ENCODE results near the gene ADAM15. TPM values are rescaled to one million over a fixed set of nuclear protein-coding genes. Genes with fewer than 3 reads are reported as not detected.

Gene ADAM15
- total RNA-seq, 1 donor from 2014 or later = 47.9 TPM

DNA sequence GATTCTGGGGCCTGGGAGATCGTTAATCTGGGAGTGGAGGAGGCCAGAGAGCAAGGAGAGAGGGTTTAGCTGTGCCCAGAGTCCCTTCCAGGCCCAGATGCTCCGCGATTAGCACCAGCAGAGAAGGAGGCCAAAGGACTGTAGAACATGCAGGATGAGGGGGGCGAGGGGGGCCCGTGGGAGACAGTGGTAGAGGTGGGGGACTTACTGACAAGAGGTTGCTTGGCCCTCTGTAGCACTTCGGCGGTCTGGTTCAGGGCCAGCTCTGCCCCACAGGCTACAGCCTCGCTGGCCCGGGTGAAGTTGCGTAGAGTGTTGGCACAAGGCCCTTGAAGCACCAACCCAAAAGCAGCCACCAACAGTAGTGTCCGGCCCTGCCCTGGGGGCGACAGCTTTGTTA is 18.2 kb upstream of the ADAM15 start:
- no peak for DNase-seq (ENCODE audit: low read depth)

DNA sequence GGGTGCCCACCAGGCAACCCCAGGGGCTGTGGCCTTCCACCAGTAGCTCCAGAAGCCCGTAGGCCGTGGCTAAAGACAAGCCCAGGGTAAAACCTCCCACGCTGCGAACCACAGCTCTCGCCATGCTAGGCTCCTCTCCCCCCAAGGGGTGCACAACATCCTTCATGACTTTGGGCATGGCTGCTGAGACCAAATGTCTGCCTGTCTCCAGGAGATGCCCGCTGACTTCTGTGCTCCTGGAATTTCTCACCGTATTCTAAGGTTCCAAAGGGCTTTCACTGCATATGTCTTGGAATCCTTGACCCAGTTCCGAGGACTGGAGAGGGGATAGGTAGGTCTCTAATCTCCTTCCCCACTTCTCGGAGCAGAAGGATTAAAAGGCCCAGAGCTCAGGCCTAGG is 17.6 kb upstream of the ADAM15 start, which contains the start of the genes DCST1 and DCST2:
Gene DCST1, plus strand, starts transcription at position 301 of the 400 bp plus-strand sequence. CDS start 213 bp downstream, outside the sequence.
Gene DCST2, minus strand, starts transcription at position 258 of the 400 bp plus-strand sequence. Its CDS starts 80 bp downstream, at position 178.
- DNase-seq (ENCODE audit: low read depth) = no peak

DNA sequence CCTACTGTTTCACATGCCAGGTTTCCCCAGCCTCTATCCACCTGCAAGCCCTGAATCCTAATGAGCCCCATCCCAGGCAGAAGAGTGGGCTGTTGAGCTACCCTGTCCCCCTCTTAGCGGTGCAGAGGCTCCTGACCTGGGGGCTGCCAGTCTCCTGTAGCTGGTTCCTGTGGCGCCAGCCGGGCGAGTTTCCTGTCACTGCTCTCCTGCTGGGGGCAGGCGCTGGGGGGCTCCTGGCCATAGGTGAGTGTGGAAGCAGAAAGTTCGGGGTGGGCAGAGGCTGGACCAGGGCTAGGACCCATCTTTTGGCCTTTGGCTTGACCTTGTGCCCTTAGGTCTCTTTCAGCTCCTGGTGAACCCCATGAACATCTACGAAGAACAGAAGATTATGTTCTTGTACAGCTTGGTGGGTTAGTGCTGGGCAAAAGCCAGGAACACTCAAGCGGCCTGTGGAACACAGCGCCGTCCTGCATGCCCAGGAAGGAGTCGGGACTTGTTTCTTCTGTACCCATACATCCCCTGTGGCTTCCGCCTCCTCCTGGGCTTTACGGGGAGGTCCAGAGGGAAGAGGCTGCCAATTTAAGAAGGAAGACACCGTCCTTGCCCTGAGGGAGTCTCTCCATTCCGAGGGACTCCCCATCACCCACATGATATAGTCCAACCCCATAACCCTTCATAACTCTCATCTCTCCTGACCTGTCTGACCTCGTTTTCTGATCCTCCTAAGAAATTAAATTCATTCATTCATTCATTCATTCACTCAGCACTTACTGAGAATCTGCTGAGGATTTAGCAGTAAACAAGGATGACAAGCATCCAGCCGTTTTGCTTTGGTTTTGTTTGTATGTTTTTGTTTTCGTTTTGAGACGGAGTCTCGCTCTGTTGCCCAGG is 16.6 kb upstream of the ADAM15 start:
- DNase-seq (ENCODE audit: low read depth) = no peak

DNA sequence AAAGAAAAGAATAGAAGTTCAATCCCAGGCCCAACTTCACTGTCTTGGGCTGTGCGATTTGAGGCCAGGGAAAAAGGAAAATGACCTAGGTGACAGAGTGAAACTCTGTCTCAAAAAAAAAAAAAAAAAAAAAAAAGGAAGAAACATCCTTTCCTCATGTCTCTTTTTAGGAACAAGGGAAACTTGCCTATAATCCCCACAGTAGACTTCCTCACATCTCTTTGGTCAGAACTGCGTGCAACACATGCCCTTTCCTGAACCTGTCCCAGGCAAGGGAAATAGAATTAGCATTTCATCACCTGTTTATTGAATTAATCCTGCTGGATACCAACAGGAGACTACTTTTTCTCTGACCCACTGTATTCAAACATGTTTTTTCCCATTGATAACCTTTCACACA is 15.2 kb upstream of the ADAM15 start:
- no peak for DNase-seq (ENCODE audit: low read depth)

DNA sequence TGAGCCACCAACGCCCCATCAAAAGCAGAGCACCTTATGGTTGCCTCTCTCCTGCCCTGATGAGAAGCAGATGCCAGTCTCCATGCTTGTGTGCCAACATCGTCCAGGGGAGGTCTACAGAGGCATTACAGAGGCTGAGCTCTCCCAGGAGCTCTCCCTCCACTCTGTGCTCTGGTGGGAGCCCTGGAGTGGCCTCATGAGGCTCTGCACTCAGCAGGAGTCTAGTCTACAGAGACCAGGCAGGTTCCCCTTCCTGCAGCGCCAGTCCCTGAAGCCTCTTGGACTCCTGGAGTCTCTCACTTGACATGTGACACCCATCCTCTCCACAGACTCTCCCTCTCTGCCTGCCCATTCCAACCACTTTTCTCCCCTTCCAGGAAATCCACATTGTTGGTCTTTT is 14.1 kb upstream of the ADAM15 start:
- no peak for DNase-seq (ENCODE audit: low read depth)

DNA sequence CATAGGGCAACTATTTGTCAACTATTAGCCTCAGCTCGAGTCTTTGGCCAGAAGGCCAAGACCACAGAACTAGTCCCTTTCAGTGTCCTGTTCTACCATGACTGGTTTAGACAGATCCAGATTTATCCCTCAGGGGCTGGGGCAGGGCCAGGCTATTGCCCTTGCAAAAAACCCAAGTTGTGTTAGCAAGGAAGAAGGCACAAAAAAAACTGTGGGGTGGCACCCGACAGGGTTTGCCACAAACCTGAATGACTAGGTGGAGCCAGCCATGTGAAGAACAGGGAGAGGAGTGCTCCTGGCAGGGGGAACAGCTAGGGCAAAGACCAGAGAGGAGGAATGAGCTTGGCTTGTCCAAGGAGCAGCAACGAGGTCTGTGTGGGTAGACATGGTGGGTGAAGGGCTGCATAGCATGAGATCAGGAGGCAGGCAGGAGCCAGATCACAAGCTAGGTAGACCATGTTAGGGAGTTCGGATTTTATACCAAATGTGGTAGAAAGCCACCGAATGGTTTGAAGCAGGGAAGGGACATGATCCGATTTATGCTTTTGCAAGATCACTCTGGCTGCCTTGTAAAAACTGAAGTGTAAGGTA is 13.2 kb upstream of the ADAM15 start:
- no peak for DNase-seq (ENCODE audit: low read depth)

DNA sequence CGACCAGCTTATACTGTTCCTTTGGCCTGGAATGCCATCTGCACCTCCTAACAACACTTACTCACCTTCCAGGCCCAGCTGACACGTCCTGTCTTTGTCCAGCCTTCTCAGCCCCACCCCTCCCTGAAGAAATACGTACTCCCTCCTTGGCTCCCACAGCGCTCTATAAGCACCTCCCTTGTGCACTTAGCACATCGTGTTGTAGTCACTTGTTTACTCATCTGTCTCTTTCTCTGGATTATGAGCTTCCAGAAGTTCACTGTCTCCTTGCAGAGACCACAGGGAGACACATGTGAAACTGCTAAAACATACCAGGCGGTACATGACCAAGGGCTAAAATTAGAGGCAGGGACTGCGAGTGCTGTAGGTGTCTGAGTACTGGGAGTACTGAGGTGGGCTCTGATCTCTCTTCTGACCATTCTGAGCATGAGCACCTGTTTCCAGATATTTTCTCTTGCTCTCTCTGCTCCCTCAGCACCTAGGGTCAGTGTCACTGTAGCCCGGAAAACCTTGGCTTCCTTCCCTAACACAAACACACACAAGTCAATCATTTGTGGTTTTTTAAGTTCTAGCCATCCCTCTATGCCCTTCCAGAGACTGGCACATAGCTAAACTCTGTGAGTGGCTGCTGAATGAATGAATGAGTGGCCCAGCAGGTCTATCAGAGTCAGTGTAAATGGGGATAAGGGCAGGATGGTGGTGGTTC is 12.4 kb upstream of the ADAM15 start:
- peak; percentile 54 for DNase-seq (ENCODE audit: low read depth)

DNA sequence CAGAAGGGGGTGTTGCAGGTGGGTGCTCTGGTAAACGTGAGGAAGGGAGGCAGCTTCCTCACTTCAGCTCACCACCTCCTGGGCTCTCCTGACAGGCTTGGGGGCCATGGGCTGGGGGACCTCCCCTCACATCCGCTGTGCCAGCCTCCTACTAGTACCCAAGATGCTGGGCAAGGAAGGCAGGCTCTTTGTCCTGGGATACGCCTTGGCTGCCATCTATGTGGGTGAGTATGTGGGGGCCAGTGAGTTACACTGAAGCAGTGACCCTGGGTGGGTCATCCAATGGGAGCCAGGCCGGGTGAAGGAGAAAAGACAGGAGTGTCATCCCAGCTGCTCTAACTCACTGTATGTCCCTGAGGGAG is 11.8 kb upstream of the ADAM15 start:
- DNase-seq (ENCODE audit: low read depth) = no peak

DNA sequence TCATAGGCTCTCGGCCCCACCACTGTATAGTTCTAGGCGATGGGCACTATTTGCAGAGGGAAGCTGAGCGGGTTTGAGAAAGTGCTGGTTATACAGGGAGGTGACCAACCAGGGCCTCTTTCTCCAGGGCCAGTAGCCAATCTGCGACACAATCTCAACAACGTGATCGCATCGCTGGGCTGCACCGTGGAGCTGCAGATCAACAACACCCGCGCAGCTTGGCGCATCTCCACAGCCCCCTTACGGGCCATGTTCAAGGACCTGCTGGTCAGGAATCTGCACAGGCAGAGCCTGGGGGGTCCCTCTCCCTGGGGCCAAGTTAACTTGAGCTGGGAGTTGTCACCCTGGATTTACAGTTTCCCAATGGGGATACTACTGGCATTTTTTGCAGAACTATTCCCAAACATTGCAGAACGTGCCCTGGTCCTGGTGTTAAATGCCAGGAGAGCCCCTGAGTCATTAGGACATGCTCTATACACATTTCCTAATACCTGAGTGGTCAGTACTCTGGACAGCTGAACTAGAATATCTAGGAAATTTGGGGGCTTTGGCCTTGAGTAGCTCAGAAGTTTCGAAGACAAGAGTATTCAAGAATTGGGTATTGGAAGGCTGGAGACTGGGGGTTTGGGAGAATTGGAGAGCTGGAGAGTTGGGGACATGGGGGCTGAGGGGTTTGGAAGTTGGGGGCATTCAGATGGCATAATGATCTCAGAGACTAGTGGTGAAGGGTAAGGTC is 10.6 kb upstream of the ADAM15 start:
- no peak for DNase-seq (ENCODE audit: low read depth)

DNA sequence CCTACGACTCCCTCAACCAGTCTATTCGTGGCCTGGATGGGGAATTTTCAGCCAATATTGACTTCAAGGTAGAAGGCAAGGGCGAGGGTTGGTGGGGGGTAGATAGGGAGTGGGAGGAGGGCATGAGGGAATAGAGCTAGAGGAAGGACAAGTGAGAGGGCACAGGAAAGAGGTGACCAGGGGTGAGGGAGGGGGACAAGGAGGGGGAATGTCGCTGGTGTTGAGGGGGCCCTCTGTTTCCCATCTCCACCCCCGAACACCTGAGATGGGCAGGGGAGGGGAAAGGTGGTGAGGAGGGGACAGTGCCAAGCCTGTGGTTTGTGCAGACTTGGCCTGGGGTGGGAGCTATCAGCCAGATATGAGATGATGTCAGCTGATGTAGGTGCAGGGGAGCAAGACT is 8.3 kb upstream of the ADAM15 start:
- no peak for DNase-seq (ENCODE audit: low read depth)

DNA sequence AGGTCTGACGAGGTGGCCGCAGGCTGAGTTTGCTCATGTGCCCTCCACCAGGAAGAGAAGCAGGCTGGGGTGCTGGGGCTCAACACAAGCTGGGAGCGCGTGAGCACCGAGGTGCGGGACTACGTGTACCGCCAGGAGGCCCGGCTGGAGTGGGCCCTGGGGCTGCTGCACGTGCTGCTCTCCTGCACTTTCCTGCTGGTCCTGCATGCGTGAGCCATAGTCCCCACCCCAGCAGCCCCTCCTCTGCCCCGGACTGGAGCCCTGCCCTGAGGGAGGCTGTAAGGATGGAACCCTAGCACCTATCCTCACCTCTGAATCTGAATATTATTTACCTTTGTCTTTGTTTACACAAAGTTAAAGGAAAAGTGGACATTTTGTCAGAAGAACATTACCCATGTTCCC is 7.8 kb upstream of the ADAM15 start:
- no peak for DNase-seq (ENCODE audit: low read depth)

DNA sequence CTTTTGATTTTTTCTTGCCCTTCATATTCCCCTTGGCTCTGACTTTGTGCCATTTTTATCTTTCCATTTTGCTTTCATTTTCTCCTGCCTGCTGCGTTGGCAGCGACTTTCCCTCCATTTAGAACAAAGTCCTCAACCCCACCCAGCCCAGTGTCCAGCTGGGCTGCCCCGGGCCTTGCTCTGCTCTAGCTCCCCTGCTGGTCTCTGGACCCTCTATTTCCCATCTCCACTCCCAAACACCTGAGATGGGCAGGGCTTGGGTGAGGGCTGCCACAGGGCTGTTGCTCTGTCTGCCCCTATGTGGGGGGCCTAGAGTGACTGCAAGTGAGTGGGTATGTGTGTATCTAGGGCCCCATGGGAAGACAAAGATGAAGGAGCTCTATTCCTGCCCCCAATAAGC is 7.3 kb upstream of the ADAM15 start:
- no peak for DNase-seq (ENCODE audit: low read depth)

DNA sequence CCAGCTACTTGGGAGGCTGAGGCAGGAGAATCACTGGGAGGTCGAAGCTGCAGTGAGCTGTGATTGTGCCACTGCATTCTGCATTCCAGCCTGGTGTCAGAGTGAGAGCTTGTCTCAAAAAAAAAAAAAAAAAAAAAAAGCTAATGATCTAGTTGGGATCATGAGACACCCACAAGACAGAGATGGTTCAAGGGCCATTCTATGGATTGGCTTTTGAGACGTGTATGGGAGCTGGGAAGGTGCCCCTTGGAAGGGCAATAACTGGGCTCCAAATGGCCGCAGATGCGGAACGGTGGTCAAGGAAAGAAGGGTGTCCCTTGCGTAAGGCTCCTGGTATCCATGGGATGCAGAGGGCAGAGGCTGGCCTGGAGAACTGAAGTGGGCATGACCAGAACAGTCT is 6.8 kb upstream of the ADAM15 start:
- DNase-seq (ENCODE audit: low read depth) = no peak

DNA sequence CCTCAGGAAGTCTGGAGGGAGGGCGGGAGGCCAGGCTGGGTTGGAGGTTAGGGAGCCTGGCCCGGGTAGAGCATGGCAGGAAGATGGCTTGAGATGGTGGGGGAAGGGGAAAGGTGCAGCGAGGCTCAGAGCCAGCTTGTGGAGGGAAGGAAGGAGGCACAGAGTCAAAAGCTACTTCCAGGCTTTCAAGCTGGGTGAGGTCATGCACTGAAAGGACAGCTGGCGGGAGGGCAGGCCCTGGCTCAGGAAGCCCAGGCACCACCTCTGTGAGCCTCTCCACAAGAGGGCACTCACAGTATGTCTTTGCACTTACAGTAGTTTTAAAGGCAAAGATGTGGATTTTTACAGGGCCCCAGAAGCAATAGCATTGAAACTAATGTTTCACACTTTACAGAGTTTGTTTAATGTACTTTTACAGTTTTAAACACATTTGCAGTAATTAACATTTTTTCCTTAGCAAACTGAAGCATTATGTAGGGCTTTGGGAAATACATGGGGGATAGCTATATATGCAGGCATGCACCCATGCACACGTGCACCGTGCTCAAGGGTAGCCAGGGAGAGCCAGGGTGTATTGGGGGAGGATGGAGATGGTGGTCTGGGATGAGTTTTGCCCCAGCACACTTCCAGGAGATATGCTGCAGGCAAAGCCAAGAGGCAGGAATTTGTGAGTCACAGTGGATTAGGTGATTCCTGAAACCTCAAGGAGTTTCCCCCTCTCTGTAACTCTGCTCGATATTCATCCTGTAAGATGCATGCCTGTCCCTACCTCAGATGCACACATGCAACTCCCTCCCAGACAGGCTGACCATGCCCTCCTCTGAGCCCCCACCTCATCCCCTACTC is 6.1 kb upstream of the ADAM15 start:
- DNase-seq (ENCODE audit: low read depth) = peak; percentile 72

DNA sequence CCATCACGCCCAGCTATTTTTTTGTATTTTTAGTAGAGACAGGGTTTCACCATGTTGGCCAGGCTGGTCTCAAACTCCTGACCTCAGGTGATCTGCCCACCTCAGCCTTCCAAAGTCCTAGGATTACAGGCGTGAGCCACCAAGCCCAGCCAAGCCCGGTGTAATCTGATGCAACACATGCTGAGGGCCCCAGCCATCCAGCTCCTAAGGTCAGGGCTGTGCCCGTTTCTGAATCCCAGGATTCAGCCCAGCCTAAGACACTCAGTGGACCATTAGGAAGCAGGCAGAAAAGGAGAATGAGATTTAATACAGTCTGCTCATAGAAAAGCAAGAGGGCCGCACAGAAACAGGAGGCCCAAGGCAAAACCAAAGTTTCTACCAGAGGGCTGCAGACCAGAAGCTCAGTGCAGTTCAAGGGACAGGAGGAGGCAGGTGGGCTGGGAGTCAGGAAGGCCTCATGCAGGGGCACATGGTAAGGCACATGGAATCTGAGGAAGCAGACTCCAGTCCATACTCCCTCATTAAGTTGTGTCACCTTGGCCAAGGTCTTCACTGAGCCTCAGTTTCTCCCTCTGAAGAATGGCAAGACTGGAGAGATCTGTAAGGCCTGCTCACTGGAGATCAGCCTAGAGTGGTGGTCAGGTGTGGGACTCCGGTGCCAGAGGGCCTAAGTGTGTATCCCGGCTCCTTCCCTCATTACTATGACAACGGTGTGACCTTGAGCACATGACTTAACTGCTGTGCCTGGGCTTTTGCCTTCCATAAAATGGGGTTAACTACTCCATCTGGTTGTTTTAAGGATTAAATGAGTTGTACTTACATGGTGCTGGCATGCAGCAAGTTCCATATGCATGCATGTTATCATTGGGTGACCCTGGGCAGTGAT is 2.4 kb upstream of the ADAM15 start:
- DNase-seq (ENCODE audit: low read depth) = no peak

DNA sequence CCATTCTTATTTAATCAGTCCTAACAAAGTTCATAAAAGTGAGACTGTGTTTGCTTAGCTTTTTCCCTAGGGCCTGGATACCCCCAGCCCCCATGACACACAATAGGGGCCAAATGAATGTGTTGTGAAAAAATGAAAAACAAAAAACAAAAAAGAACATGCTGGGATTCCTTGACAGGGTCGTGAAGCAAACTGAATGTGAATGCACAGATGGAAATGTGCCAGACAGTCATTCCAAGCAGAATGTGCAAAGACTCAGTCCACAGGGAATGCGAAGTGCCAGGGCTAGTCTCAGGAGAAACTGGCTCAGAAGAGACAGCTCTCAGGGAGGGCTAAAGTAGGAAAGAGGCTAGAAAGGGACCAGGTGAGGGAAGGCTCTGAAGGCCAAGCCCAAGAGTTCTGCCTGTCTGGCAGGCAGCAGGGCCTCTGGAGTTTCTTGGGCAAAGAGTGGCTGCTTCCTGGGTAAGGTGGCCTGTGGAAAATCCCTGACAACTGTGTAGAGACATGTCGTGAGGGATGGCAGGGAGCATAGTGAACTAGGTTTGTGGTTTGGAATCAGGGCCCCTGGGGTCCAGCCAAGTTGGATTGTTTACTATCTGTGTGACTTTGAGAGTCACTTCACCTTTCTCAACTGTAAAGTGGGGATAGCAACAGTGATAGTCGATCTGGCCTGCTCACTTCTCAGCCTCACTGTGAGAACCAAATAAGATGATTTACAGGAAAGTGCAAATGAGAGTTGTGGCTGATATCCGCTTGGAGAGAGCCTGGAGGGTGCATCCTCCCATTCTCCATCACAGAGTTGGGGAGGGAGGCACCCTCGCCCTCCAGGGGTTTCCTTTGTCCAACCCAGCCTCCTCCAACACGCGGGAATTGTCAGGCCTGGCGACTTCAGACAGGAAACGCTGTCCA is 1.2 kb upstream of the ADAM15 start:
- DNase-seq (ENCODE audit: low read depth) = peak; percentile 29

DNA sequence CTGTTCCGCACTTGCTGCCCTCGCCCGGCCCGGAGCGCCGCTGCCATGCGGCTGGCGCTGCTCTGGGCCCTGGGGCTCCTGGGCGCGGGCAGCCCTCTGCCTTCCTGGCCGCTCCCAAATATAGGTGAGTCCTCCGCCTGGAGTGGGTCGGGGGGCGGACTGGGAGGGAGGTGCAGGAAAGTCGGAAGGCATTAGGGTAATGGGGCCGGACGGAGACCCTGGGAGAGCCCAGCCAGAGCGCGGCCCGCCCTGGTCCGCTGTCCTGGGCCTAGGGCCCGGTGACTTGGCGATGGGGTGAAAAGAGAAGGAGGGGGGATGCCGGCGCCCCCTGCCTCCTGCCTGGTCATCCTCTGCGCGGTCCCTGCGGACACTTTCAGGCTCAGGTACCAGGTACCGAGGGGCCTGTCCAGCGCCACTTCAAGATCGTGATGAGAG is 243 bp downstream of the ADAM15 start:
- DNase-seq (ENCODE audit: low read depth) = no peak

DNA sequence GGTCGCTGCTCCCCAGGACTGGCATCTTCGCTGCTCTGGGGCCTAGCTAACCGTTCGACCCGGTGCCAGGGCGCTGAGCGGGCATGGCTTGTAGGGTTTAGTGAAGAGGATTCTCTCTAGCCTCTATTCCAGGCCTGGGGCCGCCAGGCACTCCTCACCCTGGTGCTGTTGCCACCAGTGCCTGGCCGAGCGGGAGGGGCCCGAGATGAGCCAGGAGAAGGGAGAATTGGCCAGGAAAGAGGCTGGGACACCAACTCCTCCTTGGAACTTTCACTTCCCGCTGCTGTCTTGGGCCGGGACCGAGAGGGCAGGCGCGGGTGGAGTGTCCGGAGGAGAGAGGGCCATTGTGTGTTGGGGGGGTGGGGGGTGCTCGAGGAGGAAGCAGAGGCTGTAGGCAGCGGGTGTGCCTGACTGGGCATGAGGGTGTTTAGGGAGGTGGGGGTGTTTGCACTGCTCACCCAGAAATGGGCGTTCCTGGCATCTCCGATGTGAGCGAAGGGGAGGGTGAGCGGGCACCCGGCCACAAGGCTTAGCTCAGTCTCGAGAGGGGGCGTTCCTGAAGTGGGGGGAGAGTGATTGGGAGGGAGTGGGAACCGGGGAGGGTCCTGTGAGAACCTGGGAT is 772 bp downstream of the ADAM15 start:
- DNase-seq (ENCODE audit: low read depth) = no peak

All from renal cortical epithelial cell (primary cell).